DND-41 (cell line): ENCODE results near the gene RRP8.

Experiments used
- ATAC-seq: fragments of 200-7000 bp; cut with Tn5 transposase; 3 replicates; pipeline ENCODE4 v1.9.1; 2021; ENCODE audit warnings: low read depth; ENCODE audit not compliant: insufficient read depth
- DNase-seq: peaks from one replicate; pipeline ENCODE4 v3.0.0-alpha.2; 2020
- H2AFZ ChIP-seq: 2 replicates; pipeline ENCODE4 v1.6.0; 2012; ENCODE audit warnings: low read depth, low read length
- H3K27ac ChIP-seq: 2 replicates; pipeline ENCODE4 v1.5.1; 2012; ENCODE audit warnings: low read length, inconsistent platforms
- H3K27me3 ChIP-seq: fragments of 200-600 bp; sonication (generic); 2 replicates; pipeline ENCODE4 v1.6.0; 2012; ENCODE audit warnings: low read length, mild to moderate bottlenecking, inconsistent platforms; ENCODE audit not compliant: insufficient read depth, poor library complexity
- H3K36me3 ChIP-seq: 2 replicates; pipeline ENCODE4 v1.5.1; 2012; ENCODE audit warnings: low read length, inconsistent platforms; ENCODE audit not compliant: insufficient read depth
- H3K4me1 ChIP-seq: 2 replicates; pipeline ENCODE4 v1.5.1; 2012; ENCODE audit warnings: mild to moderate bottlenecking, low read length; ENCODE audit not compliant: insufficient read depth
- H3K4me2 ChIP-seq: 2 replicates; pipeline ENCODE4 v1.6.0; 2012; ENCODE audit warnings: mild to moderate bottlenecking, moderate library complexity, low read length, inconsistent platforms; ENCODE audit not compliant: insufficient read depth
- H3K4me3 ChIP-seq, 2 experiments: fragments of 200-600 bp in 1 of 2; shearing (Covaris generic) in 1 of 2; 2 replicates each; pipeline ENCODE4 v1.5.1; 2012 to 2016; ENCODE audit warnings: inconsistent platforms in 2 of 2, low read length in 2 of 2, mild to moderate bottlenecking in 2 of 2, low read depth in 1 of 2, moderate library complexity in 1 of 2
- H3K79me2 ChIP-seq: 2 replicates; pipeline ENCODE4 v1.6.0; 2012; ENCODE audit warnings: low read length, inconsistent platforms; ENCODE audit not compliant: insufficient read depth
- H3K9ac ChIP-seq: 2 replicates; pipeline ENCODE4 v1.6.0; 2012; ENCODE audit warnings: low read depth, mild to moderate bottlenecking, inconsistent platforms, low read length, moderate library complexity
- H3K9me3 ChIP-seq: 2 replicates; pipeline ENCODE4 v1.5.1; 2012; ENCODE audit warnings: low read length, moderate library complexity, mild to moderate bottlenecking, inconsistent platforms; ENCODE audit not compliant: insufficient read depth, severe bottlenecking
- H4K20me1 ChIP-seq: 2 replicates; pipeline ENCODE4 v1.6.0; 2012; ENCODE audit warnings: low read length; ENCODE audit not compliant: insufficient read depth
- CTCF ChIP-seq: IDR thresholded peaks from 2 replicates; pipeline ENCODE4 v1.5.1; 2012; ENCODE audit warnings: borderline replicate concordance, low read length, moderate library complexity, mild to moderate bottlenecking; ENCODE audit not compliant: poor library complexity, severe bottlenecking; ENCODE audit errors: extremely low read depth
- EZH2 ChIP-seq: IDR thresholded peaks from 3 replicates; pipeline ENCODE4 v1.6.1; 2012; ENCODE audit warnings: borderline replicate concordance, low read depth, mild to moderate bottlenecking, moderate library complexity, low read length, inconsistent platforms; ENCODE audit not compliant: severe bottlenecking

RRP8 gene

GRCh38 chr11:6629573-6629891 is 26.1 kb upstream of the RRP8 start:
- ATAC-seq (no peak), DNase-seq (no peak)
- Histone ChIP-seq H3K4me3 (no peak overlapping the region), H2AFZ (no peak overlapping the region), H3K4me1 (peaks cover 9% of the 10 kb centered on the region), H3K27ac (no peak overlapping the region), H3K4me2 (no peak overlapping the region), H3K36me3 (no peaks in the 10 kb centered on the region), H3K79me2 (no peaks in the 10 kb centered on the region), H4K20me1 (no peaks in the 10 kb centered on the region), H3K27me3 (no peaks in the 10 kb centered on the region), H3K9ac (no peak overlapping the region), H3K9me3 (no peaks in the 10 kb centered on the region)
- no peak for TF ChIP-seq CTCF
- TF ChIP-seq EZH2: no peak

GRCh38 chr11:6628526-6628925 is 25.1 kb upstream of the RRP8 start:
- peaks cover 9% of the 10 kb centered on the region for H3K4me1 ChIP-seq
- H3K9me3 ChIP-seq: no peaks in the 10 kb centered on the region
- TF ChIP-seq EZH2: no peak
- TF ChIP-seq CTCF: no peak
- H3K36me3 ChIP-seq: no peaks in the 10 kb centered on the region
- H4K20me1 ChIP-seq: no peaks in the 10 kb centered on the region
- no peaks in the 10 kb centered on the region for H3K79me2 ChIP-seq
- H3K27me3 ChIP-seq: no peaks in the 10 kb centered on the region
- ATAC-seq: no peak
- no peak overlapping the region for H3K9ac ChIP-seq
- no peak for DNase-seq
- no peak overlapping the region for H2AFZ ChIP-seq
- H3K4me2 ChIP-seq: no peak overlapping the region
- no peak overlapping the region for H3K4me3 ChIP-seq
- no peak overlapping the region for H3K27ac ChIP-seq

- no peak overlapping the region; the same call in 1 of the 2 replicates for H2AFZ ChIP-seq
- ATAC-seq: peak; percentile 72
- H3K9ac ChIP-seq: no peak overlapping the region
- H3K27me3 ChIP-seq: no peaks in the 10 kb centered on the region
- no peak overlapping the region for H3K27ac ChIP-seq
- no peaks in the 10 kb centered on the region for H4K20me1 ChIP-seq
- H3K4me3 ChIP-seq: no peak overlapping the region
- peaks cover 9% of the 10 kb centered on the region for H3K4me1 ChIP-seq
- no peaks in the 10 kb centered on the region for H3K79me2 ChIP-seq
- H3K36me3 ChIP-seq: no peaks in the 10 kb centered on the region
- DNase-seq: no peak
- H3K9me3 ChIP-seq: no peaks in the 10 kb centered on the region
- TF ChIP-seq CTCF (no peak), EZH2 (no peak)
- peak overlapping the region; percentile 22; the same call in 1 of the 2 replicates for H3K4me2 ChIP-seq
These were observed 24.4 kb upstream of the RRP8 start for GRCh38 chr11:6627762-6628241.
